Measurements from ENCODE around the gene RAP1A. TPM values are rescaled to one million over a fixed set of nuclear protein-coding genes. Genes with fewer than 3 reads are reported as not detected.

The RAP1A gene
- total RNA-seq, 1 experiment from 2014 or later, result 55.2 TPM

GRCh38 chr1:111666828-111667227 is 47.2 kb downstream of the RAP1A start:
- H3K4me3 ChIP-seq, result no peak overlapping the region
- H3K27me3 ChIP-seq (ENCODE audit: insufficient read depth, low read depth), result no peaks in the 10 kb centered on the region
- H3K9me2 ChIP-seq (ENCODE audit: insufficient read depth), result no peaks in the 10 kb centered on the region
- no peak overlapping the region for H3K27ac ChIP-seq
- TF ChIP-seq CTCF (conservative IDR thresholded peaks at IDR 0.05) (no peak), EZH2 (IDR thresholded peaks at IDR 0.05; ENCODE audit: low read depth) (no peak)
- no peaks in the 10 kb centered on the region for H3K4me1 ChIP-seq (replicated peaks; ENCODE audit: insufficient read depth)
- POLR2A ChIA-PET (ENCODE audit: unreplicated experiment), result no interaction called here
- DNase-seq, result no peak
- no peak overlapping the region for H2AFZ ChIP-seq
- H4K20me1 ChIP-seq (ENCODE audit: insufficient read depth), result peaks cover 17% of the 10 kb centered on the region; the same call in 1 of the 2 replicates
- intact Hi-C loops (cut with micrococcal nuclease; ENCODE audit: unreplicated experiment), result no loop called here
- no peaks in the 10 kb centered on the region for H3F3A ChIP-seq (ENCODE audit: insufficient read depth, low read depth)
- H3K36me3 ChIP-seq (ENCODE audit: low read depth), result no peaks in the 10 kb centered on the region
- peaks cover 8% of the 10 kb centered on the region; the same call in 1 of the 2 replicates for H3K79me2 ChIP-seq (ENCODE audit: low read depth)
- CTCF ChIA-PET, result interaction anchor here (0.7 kb wide), 1 partner anchor 181 kb away, joined by 6 read pairs; no protein-coding TSS in a partner anchor
- H3K9me3 ChIP-seq (ENCODE audit: insufficient read depth, low read depth), result no peaks in the 10 kb centered on the region
- no peak overlapping the region for H3K4me2 ChIP-seq
- no TSS peak for BruUV-seq (replicated peaks)

GRCh38 chr1:111669268-111669667 is 49.7 kb downstream of the RAP1A start:
- intact Hi-C loops (cut with micrococcal nuclease; ENCODE audit: unreplicated experiment), result no loop called here
- POLR2A ChIA-PET (ENCODE audit: unreplicated experiment), result interaction anchor here (0.7 kb wide), 1 partner anchor 85 kb away, joined by 9 read pairs; no protein-coding TSS in a partner anchor
- H3K4me3 ChIP-seq, result no peak overlapping the region
- no peaks in the 10 kb centered on the region for H3K36me3 ChIP-seq (ENCODE audit: low read depth)
- H2AFZ ChIP-seq, result no peak overlapping the region
- no peak for DNase-seq
- no TSS peak for BruUV-seq (replicated peaks)
- H3K4me2 ChIP-seq, result no peak overlapping the region
- H3K4me1 ChIP-seq (replicated peaks; ENCODE audit: insufficient read depth), result no peaks in the 10 kb centered on the region
- H3K27me3 ChIP-seq (ENCODE audit: insufficient read depth, low read depth), result no peaks in the 10 kb centered on the region
- 0 out of 2 replicates have a peak, but pooled peaks cover 7% of the 10 kb centered on the region for H3K79me2 ChIP-seq (ENCODE audit: low read depth)
- H3K27ac ChIP-seq, result no peak overlapping the region
- no peaks in the 10 kb centered on the region for H3K9me3 ChIP-seq (ENCODE audit: insufficient read depth, low read depth)
- CTCF ChIA-PET, result interaction anchor here (0.7 kb wide), 1 partner anchor 200 kb away, joined by 4 read pairs; no protein-coding TSS in a partner anchor
- no peaks in the 10 kb centered on the region for H3K9me2 ChIP-seq (ENCODE audit: insufficient read depth)
- peaks cover 16% of the 10 kb centered on the region; the same call in 1 of the 2 replicates for H4K20me1 ChIP-seq (ENCODE audit: insufficient read depth)
- H3F3A ChIP-seq (ENCODE audit: insufficient read depth, low read depth), result no peaks in the 10 kb centered on the region
- no peak for TF ChIP-seq EZH2 (IDR thresholded peaks at IDR 0.05; ENCODE audit: low read depth)
- TF ChIP-seq CTCF (conservative IDR thresholded peaks at IDR 0.05), result no peak

- Histone ChIP-seq H3K4me1 (replicated peaks; ENCODE audit: insufficient read depth) (no peaks in the 10 kb centered on the region), H3K27me3 (ENCODE audit: insufficient read depth, low read depth) (no peaks in the 10 kb centered on the region), H3K79me2 (ENCODE audit: low read depth) (0 out of 2 replicates have a peak, but pooled peaks cover 7% of the 10 kb centered on the region), H3K9me2 (ENCODE audit: insufficient read depth) (no peaks in the 10 kb centered on the region), H3K36me3 (ENCODE audit: low read depth) (no peaks in the 10 kb centered on the region), H3K27ac (no peak overlapping the region), H3K4me3 (no peak overlapping the region), H2AFZ (no peak overlapping the region), H3F3A (ENCODE audit: insufficient read depth, low read depth) (no peaks in the 10 kb centered on the region), H3K9me3 (ENCODE audit: insufficient read depth, low read depth) (no peaks in the 10 kb centered on the region), H3K4me2 (no peak overlapping the region), H4K20me1 (ENCODE audit: insufficient read depth) (peaks cover 9% of the 10 kb centered on the region; the same call in 1 of the 2 replicates)
- no peak for DNase-seq
- ChIA-PET POLR2A (ENCODE audit: unreplicated experiment) (no interaction called here), CTCF (no interaction called here)
- BruUV-seq (replicated peaks), result no TSS peak
- no peak for TF ChIP-seq CTCF (conservative IDR thresholded peaks at IDR 0.05)
- TF ChIP-seq EZH2 (IDR thresholded peaks at IDR 0.05; ENCODE audit: low read depth), result no peak
- intact Hi-C loops (cut with micrococcal nuclease; ENCODE audit: unreplicated experiment), result no loop called here
Measured at GRCh38 chr1:111671852-111672251, 52.3 kb downstream of the RAP1A start.

Measured in PC-9 (cell line).